GM21825 (cell line): ENCODE results near the gene OR52E5.

Experiments used
- ATAC-seq: cut with Tn5 transposase; IDR thresholded peaks from one replicate; pipeline ENCODE4 v1.9.1; 2021; ENCODE audit warnings: mild to moderate bottlenecking, moderate library complexity; ENCODE audit not compliant: unreplicated experiment

OR52E5 gene

DNA sequence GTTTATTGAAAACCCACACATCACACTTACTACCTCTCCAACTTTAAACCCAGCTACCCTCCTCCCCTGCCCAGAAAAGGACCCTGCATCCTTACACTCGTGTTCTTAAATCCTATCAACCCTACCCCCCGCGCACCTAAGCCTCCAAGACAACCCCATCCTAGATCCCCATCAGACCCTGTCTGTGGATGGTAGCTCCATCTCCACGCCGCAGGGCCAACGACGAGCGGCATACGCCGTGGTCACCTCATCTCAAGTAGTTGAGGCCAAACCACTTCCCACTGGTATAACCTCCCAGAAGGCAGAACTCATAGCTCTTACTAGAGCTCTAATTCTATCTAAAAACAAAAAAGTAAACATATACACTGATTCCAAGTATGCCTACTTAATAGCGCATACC is 39.7 kb downstream of the OR52E5 start:
- ATAC-seq = no peak

DNA sequence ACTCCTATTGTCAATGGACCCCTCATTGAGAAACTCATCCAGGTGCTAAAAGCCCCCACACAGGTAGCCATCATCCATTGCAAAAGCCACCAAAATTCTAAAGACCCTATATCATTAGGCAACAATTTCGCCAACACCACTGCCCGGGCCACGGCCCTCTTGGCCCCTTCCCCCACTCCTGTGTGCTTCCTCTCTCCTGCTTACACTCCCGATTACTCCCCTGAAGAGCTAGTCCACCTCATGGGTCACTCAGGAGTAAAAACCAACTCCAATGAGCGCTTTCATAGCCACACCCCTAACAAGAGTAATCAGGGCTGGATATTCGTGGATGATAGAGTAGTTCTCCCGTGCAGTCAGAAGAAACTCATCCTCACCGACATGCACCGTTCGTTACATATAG is 40.1 kb downstream of the OR52E5 start:
- ATAC-seq = no peak

DNA sequence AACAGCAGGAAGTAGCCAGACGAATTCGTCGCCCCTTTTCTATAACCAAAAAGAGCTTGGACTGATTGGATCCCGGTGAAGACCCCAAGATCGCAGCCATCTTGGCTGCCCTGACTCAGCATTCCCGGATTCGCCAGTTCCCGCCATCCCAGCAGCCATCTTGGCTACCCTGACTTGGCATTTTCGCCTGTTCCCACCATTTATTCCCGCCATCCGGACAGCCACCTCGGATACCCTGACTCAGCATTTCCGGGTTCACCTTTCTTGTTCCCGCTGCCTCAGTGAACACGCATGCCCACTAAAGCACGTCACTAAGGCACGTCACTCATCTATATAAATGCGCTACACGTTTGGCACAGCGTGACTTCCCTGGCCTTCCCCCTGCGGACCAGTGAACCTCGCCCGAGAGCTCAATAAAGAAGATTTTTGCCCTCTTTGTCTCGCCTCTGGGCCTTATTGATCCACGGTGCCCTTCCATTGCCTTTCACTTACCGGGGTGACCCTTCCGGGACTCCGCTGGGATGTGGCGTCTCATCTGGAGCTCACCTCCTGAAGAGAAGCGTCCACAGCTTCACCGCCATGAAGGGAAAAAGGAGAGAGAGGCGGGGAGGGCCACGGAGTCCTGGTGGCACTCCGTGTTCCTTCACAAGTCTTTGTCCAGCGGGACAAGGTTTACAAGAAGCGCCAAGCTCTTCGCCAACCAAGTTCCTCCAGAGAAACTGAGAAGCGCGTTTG is 45.0 kb downstream of the OR52E5 start:
- no peak for ATAC-seq

DNA sequence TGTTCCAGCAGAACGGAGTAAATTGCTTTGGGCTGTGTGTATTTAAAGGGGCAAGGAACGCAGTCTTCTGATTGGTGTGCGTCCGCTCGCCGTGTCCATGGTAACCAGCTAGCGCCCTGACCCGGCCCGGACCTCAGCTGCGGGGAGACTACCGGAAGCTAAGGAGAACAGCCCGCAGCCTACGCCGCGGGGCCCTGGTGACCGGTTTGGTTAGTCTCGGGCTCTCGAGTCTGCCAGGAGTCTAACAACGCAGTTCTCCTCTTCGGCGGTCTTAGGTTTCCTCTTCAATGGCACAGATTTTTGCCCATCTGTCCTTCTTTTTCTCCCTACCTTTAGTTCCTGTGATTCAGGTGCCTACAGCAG is 45.6 kb downstream of the OR52E5 start:
- ATAC-seq = no peak

GRCh38 chr11:5940748-5941147 is 47.7 kb downstream of the OR52E5 start:
- no peak for ATAC-seq

DNA sequence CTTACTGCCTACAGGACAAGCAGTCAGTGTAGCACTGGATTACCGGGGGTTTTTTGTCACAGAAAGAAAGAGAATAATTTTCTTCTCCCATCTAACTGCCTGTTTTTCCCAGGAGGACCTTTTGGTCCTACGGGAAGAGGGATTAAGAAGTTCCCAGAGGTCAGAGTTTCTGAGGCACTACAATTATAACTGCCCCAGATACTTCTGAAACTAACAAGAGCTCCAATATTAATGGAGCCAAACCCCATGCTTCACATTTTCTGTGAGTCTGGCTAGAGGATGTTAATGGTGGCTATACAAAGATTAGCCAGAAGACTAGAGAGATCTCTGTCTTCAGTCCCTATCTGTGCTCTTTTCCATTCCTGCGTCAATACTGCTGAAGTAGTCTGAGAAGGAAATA is 48.9 kb downstream of the OR52E5 start, which contains the start of gene OR56A3:
TSS of gene OR56A3 (plus strand) at position 301 of the 400 bp plus-strand sequence. CDS start 5,096 bp downstream, outside the sequence.
- ATAC-seq = no peak
